BJ (cell line): ENCODE results near the gene AURKAIP1. TPM values are rescaled to one million over a fixed set of nuclear protein-coding genes. Genes with fewer than 3 reads are reported as not detected.

Experiments used
- CTCF ChIA-PET: fragments of 350-600 bp; formaldehyde crosslinking; extraction: SDS; loops from one replicate; lab custom pipeline; 2021; ENCODE audit warnings: antibody characterized with exemption, inconsistent platforms; lab: Yijun Ruan, JAX
- POLR2A ChIA-PET: fragments of 300-600 bp; sonication (Branson Sonifier 250); formaldehyde crosslinking; extraction: SDS; loops from one replicate; lab custom pipeline; 2021; ENCODE audit warnings: antibody characterized with exemption; lab: Charles Lee
- DNase-seq: peaks from one replicate; pipeline ENCODE4 v3.0.0-alpha.2; 2011; ENCODE audit warnings: low read depth
- H3K27me3 ChIP-seq: 2 replicates; pipeline ENCODE4 v1.6.0; 2011; ENCODE audit warnings: low read length; ENCODE audit not compliant: control insufficient read depth, insufficient read depth
- H3K36me3 ChIP-seq: 2 replicates; pipeline ENCODE4 v1.5.1; 2011; ENCODE audit warnings: low read length; ENCODE audit not compliant: control insufficient read depth, insufficient read depth
- H3K4me3 ChIP-seq: 2 replicates; pipeline ENCODE4 v1.5.1; 2011; ENCODE audit warnings: low read depth, mild to moderate bottlenecking, control low read depth, low read length
- polyA plus RNA-seq: library from polyadenylated mRNA; depleted of rRNA; stranded (reverse); fragments of >200 nt; gene quantifications from 2 replicates; pipeline ENCODE4 v1.2.3, GENCODE V29; 2011
- TF ChIP-seq, protein P1 (sequence below): IDR thresholded peaks from 2 replicates; pipeline ENCODE4 v1.5.1; 2011; ENCODE audit warnings: low read depth, mild to moderate bottlenecking, control low read depth, inconsistent platforms, low read length, moderate library complexity; ENCODE audit not compliant: insufficient read depth

AURKAIP1 gene
- polyA plus RNA-seq, 1 experiment, result 97.8 TPM

DNA sequence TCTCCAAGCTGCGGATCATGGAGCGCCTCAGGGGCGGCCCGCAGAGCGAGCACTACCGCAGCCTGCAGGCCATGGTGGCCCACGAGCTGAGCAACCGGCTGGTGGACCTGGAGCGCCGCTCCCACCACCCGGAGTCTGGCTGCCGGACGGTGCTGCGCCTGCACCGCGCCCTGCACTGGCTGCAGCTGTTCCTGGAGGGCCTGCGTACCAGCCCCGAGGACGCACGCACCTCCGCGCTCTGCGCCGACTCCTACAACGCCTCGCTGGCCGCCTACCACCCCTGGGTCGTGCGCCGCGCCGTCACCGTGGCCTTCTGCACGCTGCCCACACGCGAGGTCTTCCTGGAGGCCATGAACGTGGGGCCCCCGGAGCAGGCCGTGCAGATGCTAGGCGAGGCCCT, 47.7 kb downstream of the AURKAIP1 start:
- no peak overlapping the region for H3K4me3 ChIP-seq
- DNase-seq, result no peak
- H3K27me3 ChIP-seq, result no peaks in the 10 kb centered on the region
- ChIA-PET CTCF (no interaction called here), POLR2A (no interaction called here)
- TF ChIP-seq, protein P1, sequence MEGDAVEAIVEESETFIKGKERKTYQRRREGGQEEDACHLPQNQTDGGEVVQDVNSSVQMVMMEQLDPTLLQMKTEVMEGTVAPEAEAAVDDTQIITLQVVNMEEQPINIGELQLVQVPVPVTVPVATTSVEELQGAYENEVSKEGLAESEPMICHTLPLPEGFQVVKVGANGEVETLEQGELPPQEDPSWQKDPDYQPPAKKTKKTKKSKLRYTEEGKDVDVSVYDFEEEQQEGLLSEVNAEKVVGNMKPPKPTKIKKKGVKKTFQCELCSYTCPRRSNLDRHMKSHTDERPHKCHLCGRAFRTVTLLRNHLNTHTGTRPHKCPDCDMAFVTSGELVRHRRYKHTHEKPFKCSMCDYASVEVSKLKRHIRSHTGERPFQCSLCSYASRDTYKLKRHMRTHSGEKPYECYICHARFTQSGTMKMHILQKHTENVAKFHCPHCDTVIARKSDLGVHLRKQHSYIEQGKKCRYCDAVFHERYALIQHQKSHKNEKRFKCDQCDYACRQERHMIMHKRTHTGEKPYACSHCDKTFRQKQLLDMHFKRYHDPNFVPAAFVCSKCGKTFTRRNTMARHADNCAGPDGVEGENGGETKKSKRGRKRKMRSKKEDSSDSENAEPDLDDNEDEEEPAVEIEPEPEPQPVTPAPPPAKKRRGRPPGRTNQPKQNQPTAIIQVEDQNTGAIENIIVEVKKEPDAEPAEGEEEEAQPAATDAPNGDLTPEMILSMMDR, result no peak
- H3K36me3 ChIP-seq, result peaks cover 9% of the 10 kb centered on the region

DNA sequence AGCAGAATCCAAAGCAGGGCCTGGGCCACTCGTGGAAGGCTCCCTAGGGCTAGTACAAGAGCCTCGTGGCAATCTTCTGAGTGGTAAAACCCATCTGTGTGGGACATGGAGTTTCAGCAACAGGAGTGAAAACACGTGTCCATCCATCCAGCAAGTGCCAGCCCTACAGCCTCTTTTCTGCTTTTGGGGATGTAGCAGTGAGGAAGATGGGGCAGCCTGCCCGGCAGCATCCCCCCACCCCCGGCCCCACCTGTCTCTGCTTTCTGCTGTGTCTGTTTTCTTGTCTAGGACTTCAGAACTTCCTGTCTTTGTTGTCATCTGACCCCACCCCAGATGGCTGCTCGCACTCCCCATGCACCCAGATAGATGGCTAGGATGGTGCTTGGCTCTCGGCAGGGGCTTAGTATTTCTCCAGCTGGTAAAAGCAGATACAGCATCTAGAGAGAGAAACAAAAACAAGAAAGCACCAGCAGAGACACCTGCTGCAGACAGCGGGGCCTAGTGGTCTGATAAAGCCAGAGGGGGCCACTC, 48.9 kb downstream of the AURKAIP1 start:
- POLR2A ChIA-PET, result no interaction called here
- Histone ChIP-seq H3K4me3 (no peak overlapping the region; the same call in 1 of the 2 replicates), H3K27me3 (no peaks in the 10 kb centered on the region), H3K36me3 (peaks cover 12% of the 10 kb centered on the region)
- TF ChIP-seq, protein P1, result no peak
- no peak for DNase-seq
- CTCF ChIA-PET, result no interaction called here

DNA sequence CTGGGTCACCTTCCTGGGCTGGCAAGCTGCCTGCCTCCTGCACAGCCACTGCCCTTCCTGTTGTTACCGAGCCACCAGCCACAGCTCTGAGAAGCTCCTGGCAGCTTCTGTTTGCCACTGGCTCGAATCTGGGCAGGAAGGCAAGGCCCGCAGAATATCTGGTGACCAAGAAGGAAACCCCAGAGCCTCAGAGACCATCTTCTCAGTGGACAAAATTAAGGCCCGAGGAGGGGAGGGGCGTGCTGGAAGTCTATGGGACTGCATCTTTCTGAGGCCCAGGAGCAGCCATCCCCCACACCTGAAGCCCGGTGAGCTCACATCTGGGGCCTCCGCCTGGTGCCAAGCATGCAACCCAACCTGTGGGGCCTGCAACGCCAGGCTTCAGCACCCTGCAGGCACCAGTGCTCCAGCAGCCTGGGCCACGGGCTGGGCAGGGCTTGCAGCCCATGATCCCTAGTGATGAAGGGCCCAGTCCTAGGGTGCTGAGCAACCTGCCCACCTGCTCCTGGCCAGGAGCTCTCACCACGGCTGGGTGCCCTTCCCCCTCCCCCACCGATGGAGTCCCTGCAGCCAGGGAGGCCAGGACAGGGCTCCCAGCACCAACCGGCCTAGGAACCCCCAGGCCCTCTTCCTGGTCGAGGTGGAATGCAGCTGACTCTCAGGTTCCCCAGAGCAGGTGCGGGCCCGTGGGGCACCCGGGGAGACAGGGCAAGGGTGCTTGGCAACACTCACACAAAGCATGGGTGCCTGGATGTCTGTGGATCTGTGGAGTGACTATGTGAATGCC, 49.5 kb downstream of the AURKAIP1 start:
- Histone ChIP-seq H3K4me3 (peak overlapping the region; percentile 98), H3K36me3 (peaks cover 16% of the 10 kb centered on the region), H3K27me3 (no peaks in the 10 kb centered on the region)
- no peak for DNase-seq
- CTCF ChIA-PET, result no interaction called here
- POLR2A ChIA-PET, result no interaction called here
- TF ChIP-seq, protein P1, result no peak

DNA sequence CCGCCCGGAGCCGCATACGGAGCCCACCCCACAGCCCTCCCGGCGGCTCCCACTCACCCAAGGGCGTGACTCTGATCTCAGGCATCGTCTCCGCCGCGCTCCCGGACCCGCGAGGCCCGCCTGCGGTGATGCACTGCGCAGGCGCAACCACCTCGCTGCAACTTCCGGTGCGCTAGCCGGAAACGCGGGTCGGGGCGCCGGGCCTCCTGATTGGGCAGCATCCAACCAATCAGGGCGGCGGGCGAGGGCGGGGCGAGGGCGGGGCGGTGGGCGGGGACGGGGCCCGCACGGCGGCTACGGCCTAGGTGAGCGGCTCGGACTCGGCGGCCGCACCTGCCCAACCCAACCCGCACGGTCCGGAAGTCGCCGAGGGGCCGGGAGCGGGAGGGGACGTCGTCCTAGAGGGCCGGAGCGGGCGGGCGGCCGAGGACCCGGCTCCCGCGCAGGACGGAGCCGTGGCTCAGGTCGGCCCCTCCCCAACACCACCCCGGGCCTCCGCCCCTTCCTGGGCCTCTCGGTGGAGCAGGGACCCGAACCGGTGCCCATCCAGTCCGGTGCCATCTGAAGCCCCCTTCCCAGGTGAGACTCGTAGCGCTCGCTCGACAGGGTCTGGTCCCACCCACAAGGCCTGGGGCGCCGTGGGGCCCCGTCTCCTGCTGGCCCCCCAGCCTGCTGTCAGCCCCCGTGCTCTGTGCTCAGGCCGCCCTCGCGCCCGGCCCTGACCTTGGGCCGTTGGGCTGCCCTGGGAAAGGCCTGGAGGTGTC, 50.3 kb downstream of the AURKAIP1 start, which contains the start of the genes CPTP and INTS11:
CPTP (plus strand) TSS at position 279 of the 764 bp plus-strand sequence. CDS start 2,109 bp downstream, outside the sequence.
INTS11 (minus strand) TSS at position 137 of the 764 bp plus-strand sequence; CDS start at position 85, 52 bp downstream.
- peaks cover 22% of the 10 kb centered on the region for H3K36me3 ChIP-seq
- ChIA-PET POLR2A (no interaction called here), CTCF (no interaction called here)

More for the DNA sequence above, 50.3 kb downstream of the AURKAIP1 start, which contains the start of the genes CPTP and INTS11:
- Histone ChIP-seq H3K27me3 (no peaks in the 10 kb centered on the region), H3K4me3 (peak within 1 kb of the TSS; percentile 98)
- TF ChIP-seq, protein P1, result no peak
- peak; percentile 20 for DNase-seq
